GM21367 (cell line): ENCODE data around the gene BNIP1.

Experiments used
- ATAC-seq: cut with Tn5 transposase; IDR thresholded peaks from one replicate; pipeline ENCODE4 v1.9.1; 2021; ENCODE audit not compliant: unreplicated experiment

Gene BNIP1

GRCh38 chr5:173165177-173166016 lies 21.1 kb downstream of the BNIP1 start:
- no peak for ATAC-seq

GRCh38 chr5:173172166-173172565 lies 27.8 kb downstream of the BNIP1 start:
- ATAC-seq: no peak

GRCh38 chr5:173175523-173175922 lies 31.2 kb downstream of the BNIP1 start:
- ATAC-seq: no peak

GRCh38 chr5:173178369-173178910 lies 34.1 kb downstream of the BNIP1 start:
- no peak for ATAC-seq

GRCh38 chr5:173180331-173180730 lies 36.0 kb downstream of the BNIP1 start:
- no peak for ATAC-seq

GRCh38 chr5:173187054-173187743 lies 42.9 kb downstream of the BNIP1 start:
- ATAC-seq: no peak

- no peak for ATAC-seq
These were observed 43.9 kb downstream of the BNIP1 start for GRCh38 chr5:173188280-173188679.

GRCh38 chr5:173191015-173191414 lies 46.7 kb downstream of the BNIP1 start:
- ATAC-seq: no peak

- no peak for ATAC-seq
These were observed 47.2 kb downstream of the BNIP1 start for GRCh38 chr5:173191561-173191960.

- ATAC-seq: no peak
These were observed 48.2 kb downstream of the BNIP1 start for GRCh38 chr5:173192561-173192960.

- ATAC-seq: no peak
These were observed 52.0 kb downstream of the BNIP1 start for GRCh38 chr5:173196133-173196952.

GRCh38 chr5:173197375-173197891 lies 53.1 kb downstream of the BNIP1 start:
- ATAC-seq: no peak

- ATAC-seq: no peak
These were observed 53.7 kb downstream of the BNIP1 start for GRCh38 chr5:173198049-173198448.

GRCh38 chr5:173200356-173200755 lies 56.0 kb downstream of the BNIP1 start:
- ATAC-seq: no peak

GRCh38 chr5:173201636-173202265 lies 57.4 kb downstream of the BNIP1 start:
- ATAC-seq: no peak

GRCh38 chr5:173202266-173202875 lies 58.0 kb downstream of the BNIP1 start:
- no peak for ATAC-seq

GRCh38 chr5:173204185-173204979 lies 60.1 kb downstream of the BNIP1 start:
- ATAC-seq: no peak

GRCh38 chr5:173205916-173206315 lies 61.6 kb downstream of the BNIP1 start:
- no peak for ATAC-seq

- no peak for ATAC-seq
These were observed 64.0 kb downstream of the BNIP1 start for GRCh38 chr5:173208296-173208695.
